Neural cell (in vitro differentiated cells): Measurements from ENCODE around the gene TMEM87A.

Source experiments
- EP300 ChIP-seq: fragments of 450-650 bp; conservative IDR thresholded peaks from 2 replicates; pipeline ENCODE4 v1.6.1; 2014; ENCODE audit warnings: antibody characterized with exemption, mild to moderate bottlenecking, moderate library complexity; ENCODE audit not compliant: poor library complexity, severe bottlenecking
- EZH2 ChIP-seq: fragments of 200-600, 300-800 bp; shearing (Covaris generic), sonication (generic); IDR thresholded peaks from 2 replicates; pipeline ENCODE4 v1.6.1; 2014; ENCODE audit warnings: antibody characterized with exemption, low read length, borderline replicate concordance, mild to moderate bottlenecking; ENCODE audit not compliant: insufficient read depth, poor library complexity, severe bottlenecking
- MXI1 ChIP-seq: fragments of 450-650 bp; conservative IDR thresholded peaks from 2 replicates; pipeline ENCODE4 v1.6.1; 2014; ENCODE audit warnings: antibody characterized with exemption, mild to moderate bottlenecking; ENCODE audit not compliant: poor library complexity, severe bottlenecking
- POLR2AphosphoS5 ChIP-seq: IDR thresholded peaks from 2 replicates; pipeline ENCODE4 v1.6.1; 2012
- RAD21 ChIP-seq: fragments of 450-650 bp; conservative IDR thresholded peaks from 2 replicates; pipeline ENCODE4 v1.6.1; 2014; ENCODE audit warnings: antibody characterized with exemption, mild to moderate bottlenecking, moderate library complexity
- SMC3 ChIP-seq: fragments of 450-650 bp; conservative IDR thresholded peaks from 2 replicates; pipeline ENCODE4 v1.6.1; 2014; ENCODE audit warnings: antibody characterized with exemption, mild to moderate bottlenecking, moderate library complexity; ENCODE audit not compliant: poor library complexity
- TAF1 ChIP-seq: IDR thresholded peaks from 2 replicates; pipeline ENCODE4 v1.6.1; 2012; ENCODE audit warnings: low read depth
- TF ChIP-seq, protein P1 (sequence below): fragments of 450-650 bp; IDR thresholded peaks from 2 replicates; pipeline ENCODE4 v1.5.1; 2014; ENCODE audit warnings: antibody characterized with exemption, mild to moderate bottlenecking, moderate library complexity; ENCODE audit not compliant: poor library complexity, severe bottlenecking
- TF ChIP-seq, protein P2 (sequence below): IDR thresholded peaks from 2 replicates; pipeline ENCODE4 v1.6.1; 2012; ENCODE audit warnings: borderline replicate concordance

DNA sequence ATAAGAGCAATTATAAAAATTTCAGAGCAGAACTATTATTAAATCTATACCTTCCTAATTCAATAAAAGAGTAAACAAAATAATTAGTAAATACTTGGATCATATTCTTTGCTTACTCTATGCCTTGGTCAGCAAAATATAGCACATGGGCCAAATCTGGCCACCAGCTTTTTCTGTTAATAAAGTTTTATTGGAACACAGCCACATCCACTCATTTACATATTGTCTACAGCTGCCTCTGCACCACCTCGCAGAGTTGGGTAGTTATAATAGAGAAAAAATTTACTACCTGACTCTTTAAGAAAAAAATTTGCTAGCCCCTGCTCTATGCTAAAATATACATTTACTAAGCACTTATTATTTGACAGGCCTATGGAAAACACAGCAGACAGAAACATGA is 32.4 kb downstream of the TMEM87A start:
- TF ChIP-seq MXI1 (no peak), TAF1 (no peak), POLR2AphosphoS5 (no peak), EP300 (no peak), SMC3 (no peak), RAD21 (no peak), EZH2 (no peak)
- TF ChIP-seq, protein P1, sequence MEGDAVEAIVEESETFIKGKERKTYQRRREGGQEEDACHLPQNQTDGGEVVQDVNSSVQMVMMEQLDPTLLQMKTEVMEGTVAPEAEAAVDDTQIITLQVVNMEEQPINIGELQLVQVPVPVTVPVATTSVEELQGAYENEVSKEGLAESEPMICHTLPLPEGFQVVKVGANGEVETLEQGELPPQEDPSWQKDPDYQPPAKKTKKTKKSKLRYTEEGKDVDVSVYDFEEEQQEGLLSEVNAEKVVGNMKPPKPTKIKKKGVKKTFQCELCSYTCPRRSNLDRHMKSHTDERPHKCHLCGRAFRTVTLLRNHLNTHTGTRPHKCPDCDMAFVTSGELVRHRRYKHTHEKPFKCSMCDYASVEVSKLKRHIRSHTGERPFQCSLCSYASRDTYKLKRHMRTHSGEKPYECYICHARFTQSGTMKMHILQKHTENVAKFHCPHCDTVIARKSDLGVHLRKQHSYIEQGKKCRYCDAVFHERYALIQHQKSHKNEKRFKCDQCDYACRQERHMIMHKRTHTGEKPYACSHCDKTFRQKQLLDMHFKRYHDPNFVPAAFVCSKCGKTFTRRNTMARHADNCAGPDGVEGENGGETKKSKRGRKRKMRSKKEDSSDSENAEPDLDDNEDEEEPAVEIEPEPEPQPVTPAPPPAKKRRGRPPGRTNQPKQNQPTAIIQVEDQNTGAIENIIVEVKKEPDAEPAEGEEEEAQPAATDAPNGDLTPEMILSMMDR: no peak
- TF ChIP-seq, protein P2, sequence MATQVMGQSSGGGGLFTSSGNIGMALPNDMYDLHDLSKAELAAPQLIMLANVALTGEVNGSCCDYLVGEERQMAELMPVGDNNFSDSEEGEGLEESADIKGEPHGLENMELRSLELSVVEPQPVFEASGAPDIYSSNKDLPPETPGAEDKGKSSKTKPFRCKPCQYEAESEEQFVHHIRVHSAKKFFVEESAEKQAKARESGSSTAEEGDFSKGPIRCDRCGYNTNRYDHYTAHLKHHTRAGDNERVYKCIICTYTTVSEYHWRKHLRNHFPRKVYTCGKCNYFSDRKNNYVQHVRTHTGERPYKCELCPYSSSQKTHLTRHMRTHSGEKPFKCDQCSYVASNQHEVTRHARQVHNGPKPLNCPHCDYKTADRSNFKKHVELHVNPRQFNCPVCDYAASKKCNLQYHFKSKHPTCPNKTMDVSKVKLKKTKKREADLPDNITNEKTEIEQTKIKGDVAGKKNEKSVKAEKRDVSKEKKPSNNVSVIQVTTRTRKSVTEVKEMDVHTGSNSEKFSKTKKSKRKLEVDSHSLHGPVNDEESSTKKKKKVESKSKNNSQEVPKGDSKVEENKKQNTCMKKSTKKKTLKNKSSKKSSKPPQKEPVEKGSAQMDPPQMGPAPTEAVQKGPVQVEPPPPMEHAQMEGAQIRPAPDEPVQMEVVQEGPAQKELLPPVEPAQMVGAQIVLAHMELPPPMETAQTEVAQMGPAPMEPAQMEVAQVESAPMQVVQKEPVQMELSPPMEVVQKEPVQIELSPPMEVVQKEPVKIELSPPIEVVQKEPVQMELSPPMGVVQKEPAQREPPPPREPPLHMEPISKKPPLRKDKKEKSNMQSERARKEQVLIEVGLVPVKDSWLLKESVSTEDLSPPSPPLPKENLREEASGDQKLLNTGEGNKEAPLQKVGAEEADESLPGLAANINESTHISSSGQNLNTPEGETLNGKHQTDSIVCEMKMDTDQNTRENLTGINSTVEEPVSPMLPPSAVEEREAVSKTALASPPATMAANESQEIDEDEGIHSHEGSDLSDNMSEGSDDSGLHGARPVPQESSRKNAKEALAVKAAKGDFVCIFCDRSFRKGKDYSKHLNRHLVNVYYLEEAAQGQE: no peak
